Measurements from ENCODE around the gene FXYD6. TPM values are rescaled to one million over a fixed set of nuclear protein-coding genes. Genes with fewer than 3 reads are reported as not detected.

The FXYD6 gene
- total RNA-seq, 2 donors from 2014 or later, result 17.5 to 17.8 TPM

GRCh38 chr11:117892651-117893050 is 16.2 kb upstream of the FXYD6 start:
- DNase-seq (ENCODE audit: low spot score), result no peak
- Histone ChIP-seq H3K9me3 (no peaks in the 10 kb centered on the region), H3K4me1 (ENCODE audit: control insufficient read depth in 1 of 2, low read depth in 2 of 2) (no peaks in the 10 kb centered on the region), H3K4me3 (no peak overlapping the region), H3K27me3 (replicated peaks; ENCODE audit: insufficient read depth) (no peaks in the 10 kb centered on the region), H3K27ac (no peak overlapping the region), H3K36me3 (no peaks in the 10 kb centered on the region)
- no peak for TF ChIP-seq CTCF (IDR thresholded peaks at IDR 0.05)
- ATAC-seq (ENCODE audit: insufficient number of reproducible peaks, low FRiP score, low read depth), result no peak

- Histone ChIP-seq H3K27ac (no peak overlapping the region), H3K36me3 (no peaks in the 10 kb centered on the region), H3K27me3 (replicated peaks; ENCODE audit: insufficient read depth) (no peaks in the 10 kb centered on the region), H3K4me1 (ENCODE audit: control insufficient read depth in 1 of 2, low read depth in 2 of 2) (no peaks in the 10 kb centered on the region), H3K9me3 (no peaks in the 10 kb centered on the region), H3K4me3 (no peak overlapping the region)
- no peak for TF ChIP-seq CTCF (IDR thresholded peaks at IDR 0.05)
- DNase-seq (ENCODE audit: low spot score) (no peak), ATAC-seq (ENCODE audit: insufficient number of reproducible peaks, low FRiP score, low read depth) (no peak)
Observed at GRCh38 chr11:117891362-117891761, 14.9 kb upstream of the FXYD6 start.

GRCh38 chr11:117888139-117888566 is 11.7 kb upstream of the FXYD6 start:
- H3K4me1 ChIP-seq (ENCODE audit: control insufficient read depth in 1 of 2, low read depth in 2 of 2), result no peaks in the 10 kb centered on the region
- no peaks in the 10 kb centered on the region for H3K27me3 ChIP-seq (replicated peaks; ENCODE audit: insufficient read depth)
- H3K9me3 ChIP-seq, result no peaks in the 10 kb centered on the region
- ATAC-seq (ENCODE audit: insufficient number of reproducible peaks, low FRiP score, low read depth), result no peak
- DNase-seq (ENCODE audit: low spot score), result no peak
- H3K4me3 ChIP-seq, result no peak overlapping the region
- no peak overlapping the region for H3K27ac ChIP-seq
- TF ChIP-seq CTCF (IDR thresholded peaks at IDR 0.05), result no peak
- no peaks in the 10 kb centered on the region for H3K36me3 ChIP-seq

- Histone ChIP-seq H3K9me3 (no peaks in the 10 kb centered on the region), H3K4me3 (no peak overlapping the region), H3K36me3 (no peaks in the 10 kb centered on the region), H3K27me3 (replicated peaks; ENCODE audit: insufficient read depth) (no peaks in the 10 kb centered on the region), H3K4me1 (ENCODE audit: control insufficient read depth in 1 of 2, low read depth in 2 of 2) (no peaks in the 10 kb centered on the region), H3K27ac (no peak overlapping the region)
- DNase-seq (ENCODE audit: low spot score), result no peak
- ATAC-seq (ENCODE audit: insufficient number of reproducible peaks, low FRiP score, low read depth), result no peak
- no peak for TF ChIP-seq CTCF (IDR thresholded peaks at IDR 0.05)
Observed at GRCh38 chr11:117887431-117888138, 11.1 kb upstream of the FXYD6 start.

- no peak for ATAC-seq (ENCODE audit: insufficient number of reproducible peaks, low FRiP score, low read depth)
Observed at GRCh38 chr11:117885777-117886176, 9.3 kb upstream of the FXYD6 start.

More at GRCh38 chr11:117885777-117886176, 9.3 kb upstream of the FXYD6 start:
- Histone ChIP-seq H3K9me3 (no peaks in the 10 kb centered on the region), H3K27ac (no peak overlapping the region), H3K4me1 (ENCODE audit: control insufficient read depth in 1 of 2, low read depth in 2 of 2) (no peaks in the 10 kb centered on the region), H3K27me3 (replicated peaks; ENCODE audit: insufficient read depth) (no peaks in the 10 kb centered on the region), H3K4me3 (no peak overlapping the region), H3K36me3 (no peaks in the 10 kb centered on the region)
- TF ChIP-seq CTCF (IDR thresholded peaks at IDR 0.05), result no peak
- DNase-seq (ENCODE audit: low spot score), result no peak

Measured in thoracic aorta (tissue), 2 donors.